HCT116 (cell line): Measurements from ENCODE around the gene KIR3DL3. TPM values are rescaled to one million over a fixed set of nuclear protein-coding genes. Genes with fewer than 3 reads are reported as not detected.

ENCODE experiments used
- ATAC-seq: fragments of 200-7000 bp; cut with Tn5 transposase; 2 replicates; pipeline ENCODE4 v1.9.1; 2020; ENCODE audit warnings: mild to moderate bottlenecking, moderate library complexity
- BruUV-seq: library from RNA; stranded (reverse); fragments of 400-500 nt; replicated peaks from 2 replicates; lab custom pipeline; 2021; lab: Mats Ljungman, UMichigan
- CTCF ChIA-PET: fragments of 300-600 bp; sonication (Branson Sonifier 250); formaldehyde crosslinking; loops from one replicate; lab custom pipeline; 2021; ENCODE audit warnings: antibody characterized with exemption; lab: Charles Lee
- POLR2A ChIA-PET: fragments of 300-600, 350-600 bp; sonication (Branson Sonifier 250); formaldehyde crosslinking; loops from one replicate; lab custom pipeline; 2021; ENCODE audit warnings: antibody characterized with exemption; lab: Charles Lee
- RAD21 ChIA-PET, 2 experiments: fragments of 300-600 bp; sonication (Branson Sonifier 250); formaldehyde crosslinking; loops; one replicate each; lab custom pipeline; 2023; ENCODE audit warnings: low total read pairs in 2 of 2; ENCODE audit not compliant: uncharacterized antibody in 2 of 2, unreplicated experiment in 2 of 2, low non-redundant PET in 1 of 2; lab: Charles Lee
- DNase-seq: peaks from one replicate; pipeline ENCODE4 v3.0.0-alpha.2; 2010; ENCODE audit warnings: low read depth, low spot score
- H2AFZ ChIP-seq: fragments of 200-600 bp; shearing (Covaris generic), sonication (generic); 2 replicates; pipeline ENCODE4 v1.6.1; 2017; ENCODE audit warnings: low read depth, mixed run types, mixed read lengths, antibody characterized with exemption, low read length; ENCODE audit not compliant: poor library complexity, severe bottlenecking
- H3K27ac ChIP-seq: 2 replicates; pipeline ENCODE4 v1.5.1; 2012; ENCODE audit warnings: low read depth, low read length
- H3K27me3 ChIP-seq: fragments of 200-600 bp; sonication (generic); 2 replicates; pipeline ENCODE4 v1.6.1; 2016; ENCODE audit warnings: mixed run types, low read length, mixed read lengths; ENCODE audit not compliant: insufficient read depth
- H3K36me3 ChIP-seq, 2 experiments: fragments of 200-500 bp in 1 of 2; fragments of 200-600 bp in 1 of 2; sonication (Bioruptor generic) in 1 of 2; sonication (generic) in 1 of 2; 2 replicates each; pipeline versions ENCODE4 v1.5.1 to v1.6.1; 2014 to 2016; ENCODE audit warnings: low read length in 2 of 2, inconsistent platforms in 1 of 2, mixed read lengths in 1 of 2, mixed run types in 1 of 2; ENCODE audit not compliant: insufficient read depth in 2 of 2, control insufficient read depth in 1 of 2
- H3K4me1 ChIP-seq, 2 experiments: fragments of 200-600 bp in 1 of 2; sonication (generic) in 1 of 2; 2 replicates each; pipeline versions ENCODE4 v1.5.1 to v1.6.1; 2012 to 2017; ENCODE audit warnings: low read length in 2 of 2, inconsistent platforms in 1 of 2, mild to moderate bottlenecking in 1 of 2, mixed read lengths in 1 of 2, mixed run types in 1 of 2, moderate library complexity in 1 of 2; ENCODE audit not compliant: insufficient read depth in 2 of 2, control insufficient read depth in 1 of 2
- H3K4me2 ChIP-seq: fragments of 200-600 bp; sonication (generic); 2 replicates; pipeline ENCODE4 v1.6.1; 2017; ENCODE audit warnings: mixed run types, low read length, mixed read lengths
- H3K4me3 ChIP-seq, 2 experiments: fragments of 200-600 bp in 1 of 2; sonication (generic) in 1 of 2; replicated peaks in 1 of 2; 2 replicates each; pipeline ENCODE4 v1.5.1; 2011 to 2016; ENCODE audit warnings: low read length in 2 of 2, control low read depth in 1 of 2, low read depth in 1 of 2, mild to moderate bottlenecking in 1 of 2, mixed read lengths in 1 of 2, mixed run types in 1 of 2
- H3K79me2 ChIP-seq: fragments of 200-600 bp; sonication (generic); 2 replicates; pipeline ENCODE4 v1.6.1; 2017; ENCODE audit warnings: mild to moderate bottlenecking, mixed run types, low read length, moderate library complexity, mixed read lengths; ENCODE audit not compliant: insufficient read depth
- H3K9ac ChIP-seq: fragments of 200-600 bp; sonication (generic); 2 replicates; pipeline ENCODE4 v1.6.1; 2016; ENCODE audit warnings: low read length, mixed read lengths
- H3K9me2 ChIP-seq: fragments of 200-600 bp; sonication (generic), shearing (Covaris generic); 2 replicates; pipeline ENCODE4 v1.6.1; 2017; ENCODE audit warnings: mixed run types, mild to moderate bottlenecking, moderate library complexity; ENCODE audit not compliant: insufficient read depth
- H3K9me3 ChIP-seq, 2 experiments: fragments of 200-500 bp in 1 of 2; fragments of 200-600 bp in 1 of 2; sonication (Bioruptor generic) in 1 of 2; sonication (generic) in 1 of 2; 2 replicates each; pipeline ENCODE4 v1.6.1; 2014 to 2017; ENCODE audit warnings: low read length in 2 of 2, mixed read lengths in 2 of 2, inconsistent platforms in 1 of 2, low read depth in 1 of 2, mild to moderate bottlenecking in 1 of 2, mixed run types in 1 of 2, moderate library complexity in 1 of 2; ENCODE audit not compliant: control insufficient read depth in 1 of 2, insufficient read depth in 1 of 2
- H4K20me1 ChIP-seq: fragments of 200-600 bp; sonication (generic), shearing (Covaris generic); 2 replicates; pipeline ENCODE4 v1.6.1; 2017; ENCODE audit warnings: mixed run types, mild to moderate bottlenecking, moderate library complexity; ENCODE audit not compliant: insufficient read depth
- CBX3 ChIP-seq: IDR thresholded peaks from 2 replicates; pipeline ENCODE4 v1.6.1; 2012; ENCODE audit warnings: low read depth
- CEBPB ChIP-seq: IDR thresholded peaks from 2 replicates; pipeline ENCODE4 v1.6.1; 2012; ENCODE audit warnings: low read depth
- EGR1 ChIP-seq: IDR thresholded peaks from 2 replicates; pipeline ENCODE4 v1.6.1; 2012; ENCODE audit warnings: low read depth
- ELF1 ChIP-seq: IDR thresholded peaks from 2 replicates; pipeline ENCODE4 v1.6.1; 2012; ENCODE audit warnings: low read depth, borderline replicate concordance
- EZH2 ChIP-seq: fragments of 200-600 bp; sonication (generic); IDR thresholded peaks from 2 replicates; pipeline ENCODE4 v1.6.1; 2017; ENCODE audit warnings: antibody characterized with exemption, mixed run types
- EZH2phosphoT487 ChIP-seq: fragments of 200-600 bp; IDR thresholded peaks from 2 replicates; pipeline ENCODE4 v1.6.1; 2018; ENCODE audit warnings: antibody characterized with exemption, borderline replicate concordance
- FOSL1 ChIP-seq: IDR thresholded peaks from 2 replicates; pipeline ENCODE4 v1.6.1; 2012; ENCODE audit warnings: low read depth
- JUND ChIP-seq: IDR thresholded peaks from 2 replicates; pipeline ENCODE4 v1.6.1; 2012
- POLR2A ChIP-seq: IDR thresholded peaks from 2 replicates; pipeline ENCODE4 v1.7.0; 2011; ENCODE audit warnings: borderline replicate concordance; ENCODE audit not compliant: insufficient read depth, insufficient read length; ENCODE audit errors: extremely low read depth
- RAD21 ChIP-seq: IDR thresholded peaks from 2 replicates; pipeline ENCODE4 v1.6.1; 2012; ENCODE audit warnings: low read depth, mild to moderate bottlenecking
- SIN3A ChIP-seq: IDR thresholded peaks from 2 replicates; pipeline ENCODE4 v1.6.1; 2012; ENCODE audit warnings: low read depth
- SP1 ChIP-seq: IDR thresholded peaks from 2 replicates; pipeline ENCODE4 v1.6.1; 2012; ENCODE audit warnings: low read depth
- TCF7L2 ChIP-seq: IDR thresholded peaks from 2 replicates; pipeline ENCODE4 v1.7.0; 2011; ENCODE audit warnings: borderline replicate concordance, inconsistent platforms; ENCODE audit not compliant: insufficient read depth, insufficient read length; ENCODE audit errors: extremely low read depth
- YY1 ChIP-seq: IDR thresholded peaks from 2 replicates; pipeline ENCODE4 v1.6.1; 2011; ENCODE audit warnings: low read length, low read depth, moderate library complexity, mild to moderate bottlenecking; ENCODE audit not compliant: insufficient replicate concordance; ENCODE audit errors: extremely low read depth
- ZNF274 ChIP-seq: fragments of 200-500 bp; sonication (Bioruptor generic); IDR thresholded peaks from 2 replicates; pipeline ENCODE4 v1.6.1; 2014; ENCODE audit warnings: mild to moderate bottlenecking, low read depth, low read length, inconsistent platforms
- intact Hi-C: fragments of 100-400 bp; cut with micrococcal nuclease; formaldehyde crosslinking; loops from 2 replicates; pipeline ENCODE4 v1.10.0; 2022
- total RNA-seq: library from RNA; stranded (reverse); gene quantifications from one replicate; pipeline ENCODE4 v1.2.1, GENCODE V29; 2021; ENCODE audit not compliant: unreplicated experiment
- TF ChIP-seq, protein P1 (sequence below): IDR thresholded peaks from 2 replicates; pipeline ENCODE4 v1.6.1; 2011; ENCODE audit warnings: mild to moderate bottlenecking, low read length, moderate library complexity; ENCODE audit not compliant: insufficient replicate concordance; ENCODE audit errors: extremely low read depth
- TF ChIP-seq, protein P2 (sequence below): IDR thresholded peaks from 2 replicates; pipeline ENCODE4 v1.6.1; 2012; ENCODE audit warnings: low read depth
- TF ChIP-seq, protein P3 (sequence below): IDR thresholded peaks from 2 replicates; pipeline ENCODE4 v1.6.1; 2012
- TF ChIP-seq, protein P4 (sequence below): IDR thresholded peaks from 2 replicates; pipeline ENCODE4 v1.6.1; 2012
- TF ChIP-seq, protein P5 (sequence below), 3 experiments: fragments of 200-600 bp in 1 of 3; sonication (generic) in 1 of 3; IDR thresholded peaks in 2 of 3; conservative IDR thresholded peaks in 1 of 3; 2 replicates each; pipeline ENCODE4 v1.5.1; 2012 to 2017; ENCODE audit warnings: low read depth in 2 of 3, low read length in 2 of 3, antibody characterized with exemption in 1 of 3, borderline replicate concordance in 1 of 3, control low read depth in 1 of 3, mild to moderate bottlenecking in 1 of 3, mixed read lengths in 1 of 3, mixed run types in 1 of 3, moderate library complexity in 1 of 3; ENCODE audit not compliant: insufficient read depth in 1 of 3

The KIR3DL3 gene
- total RNA-seq, 1 experiment from 2014 or later = not detected

DNA sequence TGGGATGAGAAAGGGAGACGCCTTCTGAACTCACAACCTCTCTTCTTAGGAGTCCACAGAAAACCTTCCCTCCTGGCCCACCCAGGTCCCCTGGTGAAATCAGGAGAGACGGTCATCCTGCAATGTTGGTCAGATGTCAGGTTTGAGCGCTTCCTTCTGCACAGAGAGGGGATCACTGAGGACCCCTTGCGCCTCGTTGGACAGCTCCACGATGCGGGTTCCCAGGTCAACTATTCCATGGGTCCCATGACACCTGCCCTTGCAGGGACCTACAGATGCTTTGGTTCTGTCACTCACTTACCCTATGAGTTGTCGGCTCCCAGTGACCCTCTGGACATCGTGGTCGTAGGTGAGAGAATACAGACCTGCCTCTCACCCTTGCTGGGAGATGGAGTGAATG lies 3.3 kb downstream of the KIR3DL3 start:
- H3K9ac ChIP-seq = no peak overlapping the region
- intact Hi-C loops = no loop called here
- DNase-seq = no peak
- H3K27me3 ChIP-seq = peaks cover 22% of the 10 kb centered on the region
- no peaks in the 10 kb centered on the region for H3K36me3 ChIP-seq
- no peaks in the 10 kb centered on the region for H3K79me2 ChIP-seq
- ChIA-PET CTCF (no interaction called here), POLR2A (no interaction called here), RAD21 (no interaction called here)
- no peak overlapping the region for H3K27ac ChIP-seq
- no peak overlapping the region for H3K4me2 ChIP-seq
- H2AFZ ChIP-seq = no peak overlapping the region
- no peak for ATAC-seq
- no peaks in the 10 kb centered on the region for H3K9me2 ChIP-seq
- BruUV-seq = no TSS peak
- TF ChIP-seq, protein P1, sequence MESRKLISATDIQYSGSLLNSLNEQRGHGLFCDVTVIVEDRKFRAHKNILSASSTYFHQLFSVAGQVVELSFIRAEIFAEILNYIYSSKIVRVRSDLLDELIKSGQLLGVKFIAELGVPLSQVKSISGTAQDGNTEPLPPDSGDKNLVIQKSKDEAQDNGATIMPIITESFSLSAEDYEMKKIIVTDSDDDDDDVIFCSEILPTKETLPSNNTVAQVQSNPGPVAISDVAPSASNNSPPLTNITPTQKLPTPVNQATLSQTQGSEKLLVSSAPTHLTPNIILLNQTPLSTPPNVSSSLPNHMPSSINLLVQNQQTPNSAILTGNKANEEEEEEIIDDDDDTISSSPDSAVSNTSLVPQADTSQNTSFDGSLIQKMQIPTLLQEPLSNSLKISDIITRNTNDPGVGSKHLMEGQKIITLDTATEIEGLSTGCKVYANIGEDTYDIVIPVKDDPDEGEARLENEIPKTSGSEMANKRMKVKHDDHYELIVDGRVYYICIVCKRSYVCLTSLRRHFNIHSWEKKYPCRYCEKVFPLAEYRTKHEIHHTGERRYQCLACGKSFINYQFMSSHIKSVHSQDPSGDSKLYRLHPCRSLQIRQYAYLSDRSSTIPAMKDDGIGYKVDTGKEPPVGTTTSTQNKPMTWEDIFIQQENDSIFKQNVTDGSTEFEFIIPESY = no peak
- TF ChIP-seq POLR2A (no peak), ELF1 (no peak), JUND (no peak), TCF7L2 (no peak), ZNF274 (no peak), SIN3A (no peak), CBX3 (no peak), FOSL1 (no peak), RAD21 (no peak), CEBPB (no peak), SP1 (no peak), EGR1 (no peak), EZH2 (no peak), YY1 (no peak), EZH2phosphoT487 (no peak)
- TF ChIP-seq, protein P2, sequence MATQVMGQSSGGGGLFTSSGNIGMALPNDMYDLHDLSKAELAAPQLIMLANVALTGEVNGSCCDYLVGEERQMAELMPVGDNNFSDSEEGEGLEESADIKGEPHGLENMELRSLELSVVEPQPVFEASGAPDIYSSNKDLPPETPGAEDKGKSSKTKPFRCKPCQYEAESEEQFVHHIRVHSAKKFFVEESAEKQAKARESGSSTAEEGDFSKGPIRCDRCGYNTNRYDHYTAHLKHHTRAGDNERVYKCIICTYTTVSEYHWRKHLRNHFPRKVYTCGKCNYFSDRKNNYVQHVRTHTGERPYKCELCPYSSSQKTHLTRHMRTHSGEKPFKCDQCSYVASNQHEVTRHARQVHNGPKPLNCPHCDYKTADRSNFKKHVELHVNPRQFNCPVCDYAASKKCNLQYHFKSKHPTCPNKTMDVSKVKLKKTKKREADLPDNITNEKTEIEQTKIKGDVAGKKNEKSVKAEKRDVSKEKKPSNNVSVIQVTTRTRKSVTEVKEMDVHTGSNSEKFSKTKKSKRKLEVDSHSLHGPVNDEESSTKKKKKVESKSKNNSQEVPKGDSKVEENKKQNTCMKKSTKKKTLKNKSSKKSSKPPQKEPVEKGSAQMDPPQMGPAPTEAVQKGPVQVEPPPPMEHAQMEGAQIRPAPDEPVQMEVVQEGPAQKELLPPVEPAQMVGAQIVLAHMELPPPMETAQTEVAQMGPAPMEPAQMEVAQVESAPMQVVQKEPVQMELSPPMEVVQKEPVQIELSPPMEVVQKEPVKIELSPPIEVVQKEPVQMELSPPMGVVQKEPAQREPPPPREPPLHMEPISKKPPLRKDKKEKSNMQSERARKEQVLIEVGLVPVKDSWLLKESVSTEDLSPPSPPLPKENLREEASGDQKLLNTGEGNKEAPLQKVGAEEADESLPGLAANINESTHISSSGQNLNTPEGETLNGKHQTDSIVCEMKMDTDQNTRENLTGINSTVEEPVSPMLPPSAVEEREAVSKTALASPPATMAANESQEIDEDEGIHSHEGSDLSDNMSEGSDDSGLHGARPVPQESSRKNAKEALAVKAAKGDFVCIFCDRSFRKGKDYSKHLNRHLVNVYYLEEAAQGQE = no peak
- TF ChIP-seq, protein P3, sequence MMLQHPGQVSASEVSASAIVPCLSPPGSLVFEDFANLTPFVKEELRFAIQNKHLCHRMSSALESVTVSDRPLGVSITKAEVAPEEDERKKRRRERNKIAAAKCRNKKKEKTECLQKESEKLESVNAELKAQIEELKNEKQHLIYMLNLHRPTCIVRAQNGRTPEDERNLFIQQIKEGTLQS = no peak
- TF ChIP-seq, protein P4, sequence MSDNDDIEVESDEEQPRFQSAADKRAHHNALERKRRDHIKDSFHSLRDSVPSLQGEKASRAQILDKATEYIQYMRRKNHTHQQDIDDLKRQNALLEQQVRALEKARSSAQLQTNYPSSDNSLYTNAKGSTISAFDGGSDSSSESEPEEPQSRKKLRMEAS = no peak
- TF ChIP-seq, protein P5, sequence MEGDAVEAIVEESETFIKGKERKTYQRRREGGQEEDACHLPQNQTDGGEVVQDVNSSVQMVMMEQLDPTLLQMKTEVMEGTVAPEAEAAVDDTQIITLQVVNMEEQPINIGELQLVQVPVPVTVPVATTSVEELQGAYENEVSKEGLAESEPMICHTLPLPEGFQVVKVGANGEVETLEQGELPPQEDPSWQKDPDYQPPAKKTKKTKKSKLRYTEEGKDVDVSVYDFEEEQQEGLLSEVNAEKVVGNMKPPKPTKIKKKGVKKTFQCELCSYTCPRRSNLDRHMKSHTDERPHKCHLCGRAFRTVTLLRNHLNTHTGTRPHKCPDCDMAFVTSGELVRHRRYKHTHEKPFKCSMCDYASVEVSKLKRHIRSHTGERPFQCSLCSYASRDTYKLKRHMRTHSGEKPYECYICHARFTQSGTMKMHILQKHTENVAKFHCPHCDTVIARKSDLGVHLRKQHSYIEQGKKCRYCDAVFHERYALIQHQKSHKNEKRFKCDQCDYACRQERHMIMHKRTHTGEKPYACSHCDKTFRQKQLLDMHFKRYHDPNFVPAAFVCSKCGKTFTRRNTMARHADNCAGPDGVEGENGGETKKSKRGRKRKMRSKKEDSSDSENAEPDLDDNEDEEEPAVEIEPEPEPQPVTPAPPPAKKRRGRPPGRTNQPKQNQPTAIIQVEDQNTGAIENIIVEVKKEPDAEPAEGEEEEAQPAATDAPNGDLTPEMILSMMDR (IDR thresholded peaks at IDR 0.05 in 2 of 3, conservative IDR thresholded peaks at IDR 0.05 in 1 of 3; ENCODE audit: borderline replicate concordance in 1 of 3, insufficient read depth in 1 of 3, low read depth in 2 of 3, low read length in 2 of 3) = no peak
- TF ChIP-seq, all 23 proteins: peak for 0
- H3K4me1 ChIP-seq = no peaks in the 10 kb centered on the region
- H3K9me3 ChIP-seq = no peaks in the 10 kb centered on the region; a peak in 1 of 4 replicates
- H3K4me3 ChIP-seq = no peak overlapping the region
- H4K20me1 ChIP-seq = no peaks in the 10 kb centered on the region
